ENCODE measurements around the gene GLB1L3.
"Not testable (repeated sequence)": the region's sequence is repeated elsewhere in the genome, so short reads cannot be mapped to it uniquely, and the experiment has no call there.

Gene GLB1L3

DNA sequence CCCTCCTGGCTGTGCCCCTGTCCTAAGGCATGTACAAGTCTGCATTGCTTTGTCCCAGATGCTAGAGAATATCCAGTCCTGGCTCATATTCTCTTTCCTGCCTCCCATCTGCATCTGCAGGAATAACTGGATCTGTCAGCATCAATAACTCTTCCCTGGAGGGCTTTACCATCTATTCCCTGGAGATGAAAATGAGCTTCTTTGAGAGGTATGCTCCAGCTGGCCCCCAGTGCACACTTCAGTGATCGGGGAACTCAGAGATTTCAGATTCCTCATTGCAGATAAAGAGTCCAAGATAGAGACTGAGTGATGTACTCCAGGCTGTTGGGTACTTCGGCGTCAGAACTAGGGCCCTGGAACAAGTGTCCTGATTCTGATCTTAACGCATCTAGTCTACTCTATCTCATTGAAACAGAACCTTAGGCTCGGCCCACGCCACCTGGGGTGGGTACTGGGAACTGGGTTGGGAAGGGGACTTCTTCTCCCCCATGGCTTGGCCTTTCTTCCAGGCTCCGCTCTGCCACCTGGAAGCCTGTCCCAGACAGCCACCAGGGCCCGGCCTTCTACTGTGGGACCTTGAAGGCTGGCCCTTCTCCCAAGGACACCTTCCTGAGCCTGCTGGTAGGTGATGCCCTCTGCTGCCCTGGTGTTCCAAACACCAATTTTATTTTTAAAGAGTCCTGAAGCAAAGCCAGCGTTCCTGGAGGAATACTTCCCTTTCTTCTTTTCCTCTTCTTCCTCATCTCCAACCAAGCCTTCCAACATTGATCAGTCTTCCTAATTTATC, 37.8 kb downstream of the GLB1L3 start:
- Histone ChIP-seq H3K27me3 (ENCODE audit: insufficient read depth, low read length, poor library complexity, severe bottlenecking) (no peaks in the 10 kb centered on the region), H3K9me3 (ENCODE audit: insufficient read depth, low read depth, low read length) (peaks cover 8% of the 10 kb centered on the region; the same call in 1 of the 2 replicates), H4K20me1 (ENCODE audit: insufficient read depth, low read length, poor library complexity, severe bottlenecking) (no peaks in the 10 kb centered on the region), H3K4me2 (ENCODE audit: low read depth, low read length, poor library complexity, severe bottlenecking) (no peak overlapping the region), H3K4me1 (ENCODE audit: insufficient read depth, low read length, poor library complexity, severe bottlenecking) (no peaks in the 10 kb centered on the region), H2AFZ (ENCODE audit: low read length) (no peak overlapping the region), H3K36me3 (ENCODE audit: insufficient read depth, low read length) (no peaks in the 10 kb centered on the region), H3K4me3 (ENCODE audit: low read length, poor library complexity, severe bottlenecking) (no peak overlapping the region), H3K79me2 (ENCODE audit: insufficient read depth, low read length) (no peaks in the 10 kb centered on the region), H3K9ac (ENCODE audit: low read depth, low read length, poor library complexity, severe bottlenecking) (no peak overlapping the region), H3F3A (ENCODE audit: low read depth) (no peaks in the 10 kb centered on the region), H3K9me2 (replicated peaks; ENCODE audit: low read depth, low read length) (no peaks in the 10 kb centered on the region)
- TF ChIP-seq, protein P1, sequence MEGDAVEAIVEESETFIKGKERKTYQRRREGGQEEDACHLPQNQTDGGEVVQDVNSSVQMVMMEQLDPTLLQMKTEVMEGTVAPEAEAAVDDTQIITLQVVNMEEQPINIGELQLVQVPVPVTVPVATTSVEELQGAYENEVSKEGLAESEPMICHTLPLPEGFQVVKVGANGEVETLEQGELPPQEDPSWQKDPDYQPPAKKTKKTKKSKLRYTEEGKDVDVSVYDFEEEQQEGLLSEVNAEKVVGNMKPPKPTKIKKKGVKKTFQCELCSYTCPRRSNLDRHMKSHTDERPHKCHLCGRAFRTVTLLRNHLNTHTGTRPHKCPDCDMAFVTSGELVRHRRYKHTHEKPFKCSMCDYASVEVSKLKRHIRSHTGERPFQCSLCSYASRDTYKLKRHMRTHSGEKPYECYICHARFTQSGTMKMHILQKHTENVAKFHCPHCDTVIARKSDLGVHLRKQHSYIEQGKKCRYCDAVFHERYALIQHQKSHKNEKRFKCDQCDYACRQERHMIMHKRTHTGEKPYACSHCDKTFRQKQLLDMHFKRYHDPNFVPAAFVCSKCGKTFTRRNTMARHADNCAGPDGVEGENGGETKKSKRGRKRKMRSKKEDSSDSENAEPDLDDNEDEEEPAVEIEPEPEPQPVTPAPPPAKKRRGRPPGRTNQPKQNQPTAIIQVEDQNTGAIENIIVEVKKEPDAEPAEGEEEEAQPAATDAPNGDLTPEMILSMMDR (conservative IDR thresholded peaks at IDR 0.05; ENCODE audit: low read length) = no peak
- TF ChIP-seq EZH2phosphoT487 (IDR thresholded peaks at IDR 0.05; ENCODE audit: borderline replicate concordance) = no peak

GRCh38 chr11:134317103-134317502, 40.9 kb downstream of the GLB1L3 start:
- TF ChIP-seq, protein P1 (conservative IDR thresholded peaks at IDR 0.05; ENCODE audit: low read length) = no peak
- no peak for TF ChIP-seq EZH2phosphoT487 (IDR thresholded peaks at IDR 0.05; ENCODE audit: borderline replicate concordance)
- no peaks in the 10 kb centered on the region for H3K9me2 ChIP-seq (replicated peaks; ENCODE audit: low read depth, low read length)
- no peaks in the 10 kb centered on the region for H3K36me3 ChIP-seq (ENCODE audit: insufficient read depth, low read length)
- H3K27me3 ChIP-seq (ENCODE audit: insufficient read depth, low read length, poor library complexity, severe bottlenecking) = no peaks in the 10 kb centered on the region
- H3K79me2 ChIP-seq (ENCODE audit: insufficient read depth, low read length) = no peaks in the 10 kb centered on the region
- H3F3A ChIP-seq (ENCODE audit: low read depth) = no peaks in the 10 kb centered on the region
- H2AFZ ChIP-seq (ENCODE audit: low read length) = no peak overlapping the region
- no peaks in the 10 kb centered on the region for H3K4me1 ChIP-seq (ENCODE audit: insufficient read depth, low read length, poor library complexity, severe bottlenecking)
- no peaks in the 10 kb centered on the region for H4K20me1 ChIP-seq (ENCODE audit: insufficient read depth, low read length, poor library complexity, severe bottlenecking)
- H3K9me3 ChIP-seq (ENCODE audit: insufficient read depth, low read depth, low read length) = peaks cover 16% of the 10 kb centered on the region; the same call in 1 of the 2 replicates
- H3K4me2 ChIP-seq (ENCODE audit: low read depth, low read length, poor library complexity, severe bottlenecking) = no peak overlapping the region
- H3K9ac ChIP-seq (ENCODE audit: low read depth, low read length, poor library complexity, severe bottlenecking) = no peak overlapping the region
- H3K4me3 ChIP-seq (ENCODE audit: low read length, poor library complexity, severe bottlenecking) = no peak overlapping the region

- not testable (repeated sequence) for H3K4me2 ChIP-seq (ENCODE audit: low read depth, low read length, poor library complexity, severe bottlenecking); H3K9me2 ChIP-seq (replicated peaks; ENCODE audit: low read depth, low read length); H3K9ac ChIP-seq (ENCODE audit: low read depth, low read length, poor library complexity, severe bottlenecking); H3F3A ChIP-seq (ENCODE audit: low read depth); H3K4me1 ChIP-seq (ENCODE audit: insufficient read depth, low read length, poor library complexity, severe bottlenecking); H3K4me3 ChIP-seq (ENCODE audit: low read length, poor library complexity, severe bottlenecking); H3K36me3 ChIP-seq (ENCODE audit: insufficient read depth, low read length); H3K27me3 ChIP-seq (ENCODE audit: insufficient read depth, low read length, poor library complexity, severe bottlenecking); H4K20me1 ChIP-seq (ENCODE audit: insufficient read depth, low read length, poor library complexity, severe bottlenecking); H3K79me2 ChIP-seq (ENCODE audit: insufficient read depth, low read length); H2AFZ ChIP-seq (ENCODE audit: low read length)
- peaks cover 18% of the 10 kb centered on the region; the same call in 1 of the 2 replicates for H3K9me3 ChIP-seq (ENCODE audit: insufficient read depth, low read depth, low read length)
Measured at GRCh38 chr11:134321373-134321772, 45.2 kb downstream of the GLB1L3 start.

- Histone ChIP-seq H3K9ac (ENCODE audit: low read depth, low read length, poor library complexity, severe bottlenecking) (no peak overlapping the region), H3K27me3 (ENCODE audit: insufficient read depth, low read length, poor library complexity, severe bottlenecking) (no peaks in the 10 kb centered on the region), H3K4me3 (ENCODE audit: low read length, poor library complexity, severe bottlenecking) (no peak overlapping the region), H3K4me2 (ENCODE audit: low read depth, low read length, poor library complexity, severe bottlenecking) (no peak overlapping the region), H3K9me2 (replicated peaks; ENCODE audit: low read depth, low read length) (no peaks in the 10 kb centered on the region), H3K36me3 (ENCODE audit: insufficient read depth, low read length) (no peaks in the 10 kb centered on the region), H4K20me1 (ENCODE audit: insufficient read depth, low read length, poor library complexity, severe bottlenecking) (no peaks in the 10 kb centered on the region), H2AFZ (ENCODE audit: low read length) (no peak overlapping the region), H3F3A (ENCODE audit: low read depth) (no peaks in the 10 kb centered on the region), H3K9me3 (ENCODE audit: insufficient read depth, low read depth, low read length) (peaks cover 18% of the 10 kb centered on the region; the same call in 1 of the 2 replicates), H3K79me2 (ENCODE audit: insufficient read depth, low read length) (no peaks in the 10 kb centered on the region), H3K4me1 (ENCODE audit: insufficient read depth, low read length, poor library complexity, severe bottlenecking) (no peaks in the 10 kb centered on the region)
- TF ChIP-seq EZH2phosphoT487 (IDR thresholded peaks at IDR 0.05; ENCODE audit: borderline replicate concordance) = no peak
- TF ChIP-seq, protein P1 (conservative IDR thresholded peaks at IDR 0.05; ENCODE audit: low read length) = no peak
Measured at GRCh38 chr11:134322553-134322952, 46.4 kb downstream of the GLB1L3 start.
